GM12891 (cell line): Measurements from ENCODE around the gene HID1.
"Not testable (repeated sequence)": the region's sequence is repeated elsewhere in the genome, so short reads cannot be mapped to it uniquely, and the experiment has no call there.

ENCODE experiments used
- DNase-seq: peaks from one replicate; pipeline ENCODE4 v3.0.0; 2011; ENCODE audit warnings: low spot score; ENCODE audit not compliant: insufficient read length
- FAIRE-seq: peaks from 2 replicates; lab custom pipeline; 2011; peaks lifted over from hg19 to GRCh38; lab: Jason Lieb, UNC
- PAX5 ChIP-seq: IDR thresholded peaks from 2 replicates; pipeline ENCODE4 v1.6.1; 2011; ENCODE audit warnings: low read length, moderate library complexity, mild to moderate bottlenecking; ENCODE audit not compliant: insufficient read depth, severe bottlenecking
- POLR2A ChIP-seq: IDR thresholded peaks from 2 replicates; pipeline ENCODE4 v1.6.1; 2011; ENCODE audit warnings: low read depth, low read length, control low read depth
- POLR2AphosphoS5 ChIP-seq: IDR thresholded peaks from 2 replicates; pipeline ENCODE4 v1.6.1; 2011; ENCODE audit warnings: low read depth, low read length, control low read depth
- POU2F2 ChIP-seq: IDR thresholded peaks from 2 replicates; pipeline ENCODE4 v1.6.1; 2011; ENCODE audit warnings: low read depth, mild to moderate bottlenecking, control low read depth, low read length, moderate library complexity
- SPI1 ChIP-seq: IDR thresholded peaks from 2 replicates; pipeline ENCODE4 v1.6.1; 2011; ENCODE audit warnings: low read depth, low read length, control low read depth
- TAF1 ChIP-seq: IDR thresholded peaks from 2 replicates; pipeline ENCODE4 v1.6.1; 2011; ENCODE audit warnings: low read depth, low read length, control low read depth

The HID1 gene

DNA sequence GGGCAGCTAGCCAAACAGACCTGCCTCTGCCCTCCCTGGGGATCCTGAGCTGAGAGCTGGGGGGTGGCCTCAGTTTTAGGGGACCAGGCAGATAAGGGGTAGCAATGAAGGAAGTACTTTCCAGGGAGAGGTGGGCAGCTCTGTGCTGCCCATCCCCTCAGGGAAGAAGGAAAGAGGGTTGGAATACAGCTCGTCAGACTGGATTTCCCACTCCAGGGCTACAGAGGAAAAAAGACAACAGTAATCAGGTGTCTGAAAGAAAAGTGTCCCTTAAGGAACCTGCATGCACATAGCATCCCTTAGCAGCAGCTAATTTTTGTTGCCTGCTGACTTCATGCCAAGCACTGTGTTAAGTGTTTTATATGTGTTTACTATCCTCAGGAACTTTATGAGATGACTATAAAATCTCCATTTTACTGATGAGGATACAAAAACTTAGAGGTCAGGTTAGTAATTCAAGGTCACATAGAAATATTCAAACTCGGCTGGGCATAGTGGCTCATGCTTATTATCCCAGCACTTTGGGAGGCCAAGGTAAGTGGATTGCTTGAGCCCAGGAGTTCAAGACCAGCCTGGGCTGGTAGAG lies 36.7 kb upstream of the HID1 start:
- no peak for DNase-seq
- FAIRE-seq, result no peak
- TF ChIP-seq TAF1 (no peak), PAX5 (no peak), SPI1 (no peak), POLR2A (no peak), POLR2AphosphoS5 (no peak), POU2F2 (no peak)

DNA sequence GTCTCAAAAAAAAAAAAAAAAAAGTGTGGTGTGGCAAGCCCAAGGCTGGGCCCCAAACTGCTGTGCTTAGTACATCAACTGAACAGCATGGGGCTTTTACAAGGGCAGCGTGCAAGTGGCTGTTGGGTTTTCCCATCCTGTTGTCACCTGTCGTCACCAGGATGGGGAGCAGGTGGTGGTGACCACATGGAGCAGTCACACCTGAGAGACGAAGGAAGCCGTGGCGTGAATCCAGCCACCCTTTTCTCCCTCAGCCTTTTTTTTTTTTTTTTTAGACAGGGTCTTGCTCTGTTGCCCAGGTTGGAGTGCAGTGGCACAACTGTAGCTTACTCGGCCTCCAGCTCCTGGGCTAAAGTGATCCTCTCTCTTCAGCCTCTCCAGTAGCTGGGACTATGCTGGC lies 35.8 kb upstream of the HID1 start:
- TF ChIP-seq PAX5, result no peak
- TF ChIP-seq TAF1, result no peak
- no peak for TF ChIP-seq POLR2A
- TF ChIP-seq POU2F2, result no peak
- TF ChIP-seq SPI1, result no peak
- TF ChIP-seq POLR2AphosphoS5, result no peak
- no peak for DNase-seq
- FAIRE-seq, result no peak

DNA sequence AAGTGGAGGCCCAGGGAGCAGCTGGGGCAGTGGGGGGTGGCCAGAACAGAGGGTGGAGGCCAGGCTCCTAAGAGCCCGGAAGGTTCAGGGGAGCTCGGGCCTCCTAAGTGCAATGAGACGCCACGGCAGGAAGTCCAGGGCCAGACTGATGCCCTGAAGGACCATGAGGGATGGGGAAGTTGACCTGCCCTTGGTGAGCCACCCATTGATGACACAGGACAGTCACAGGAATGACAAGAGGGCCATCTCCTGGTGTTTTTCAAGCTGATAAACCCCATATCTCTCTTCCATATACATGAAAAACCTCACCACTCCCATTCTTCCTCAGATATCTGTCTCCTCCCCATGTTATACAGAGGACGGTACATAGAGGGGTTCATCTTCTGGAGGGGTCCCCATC lies 34.1 kb upstream of the HID1 start:
- FAIRE-seq (no peak), DNase-seq (no peak)
- TF ChIP-seq TAF1, result no peak
- TF ChIP-seq SPI1, result no peak
- no peak for TF ChIP-seq PAX5
- no peak for TF ChIP-seq POLR2AphosphoS5
- no peak for TF ChIP-seq POLR2A
- TF ChIP-seq POU2F2, result no peak

DNA sequence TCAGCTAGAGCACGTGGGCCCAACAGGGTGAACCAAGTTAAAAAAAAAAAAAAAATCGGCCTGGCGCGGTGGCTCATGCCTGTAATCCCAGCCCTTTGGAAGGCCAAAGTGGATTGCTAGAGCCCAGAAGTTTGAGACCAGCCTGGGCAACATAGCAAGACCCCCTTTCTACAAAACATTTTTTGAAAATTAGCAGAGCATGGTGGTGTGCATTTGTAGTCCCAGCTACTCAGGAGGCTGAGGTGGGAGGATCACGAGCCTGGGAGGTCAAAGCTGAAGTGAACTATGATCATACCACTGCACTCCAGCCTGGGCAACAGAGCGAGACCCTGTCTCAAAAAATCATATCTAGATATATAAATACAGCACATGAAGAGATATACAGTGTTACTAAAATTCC lies 33.5 kb upstream of the HID1 start:
- not testable (repeated sequence) for DNase-seq, FAIRE-seq

DNA sequence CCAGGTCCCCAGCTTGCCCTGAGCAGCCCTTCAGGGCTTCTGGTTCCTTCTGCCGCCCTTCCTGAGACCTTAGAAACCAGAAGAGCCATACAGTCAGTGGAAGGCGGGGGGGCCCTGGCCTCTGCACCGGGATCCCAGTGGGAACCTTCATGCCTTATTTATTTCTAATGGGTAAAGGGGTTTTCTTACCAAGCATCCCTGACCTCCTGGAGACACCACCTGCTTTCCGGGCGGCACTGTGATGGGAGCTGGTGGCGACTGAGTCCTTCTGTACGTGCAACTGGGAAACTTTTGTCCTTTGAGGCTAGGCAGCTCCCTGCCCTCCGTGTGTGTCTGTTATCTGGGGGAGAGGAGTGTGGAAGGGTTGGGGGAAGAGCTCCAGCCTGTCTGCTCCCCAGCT lies 32.7 kb upstream of the HID1 start:
- TF ChIP-seq POU2F2 (no peak), SPI1 (no peak), POLR2A (no peak), PAX5 (no peak), POLR2AphosphoS5 (no peak), TAF1 (no peak)
- DNase-seq (no peak), FAIRE-seq (no peak)

DNA sequence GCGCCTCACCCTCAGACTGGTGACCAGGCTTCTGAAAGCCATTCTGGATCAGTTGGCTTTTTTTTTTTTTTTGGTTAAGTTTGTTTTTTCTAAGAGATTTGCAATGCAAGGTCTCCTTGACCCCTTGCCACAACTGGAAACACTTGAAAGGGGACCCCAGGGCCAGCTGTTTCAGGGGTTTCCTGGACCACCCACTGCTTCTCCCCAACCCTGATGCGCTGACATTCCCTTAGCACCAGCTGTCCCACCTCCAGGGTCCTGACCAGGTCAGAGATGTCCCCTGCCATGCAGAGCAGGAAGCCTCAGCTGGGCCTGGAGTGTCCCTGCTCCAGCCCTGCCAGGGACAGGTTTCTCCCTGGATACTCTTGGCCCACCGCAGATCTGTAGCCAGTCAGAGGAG lies 31.8 kb upstream of the HID1 start:
- DNase-seq (no peak), FAIRE-seq (no peak)
- TF ChIP-seq TAF1, result no peak
- TF ChIP-seq POLR2A, result no peak
- TF ChIP-seq PAX5, result no peak
- TF ChIP-seq SPI1, result no peak

DNA sequence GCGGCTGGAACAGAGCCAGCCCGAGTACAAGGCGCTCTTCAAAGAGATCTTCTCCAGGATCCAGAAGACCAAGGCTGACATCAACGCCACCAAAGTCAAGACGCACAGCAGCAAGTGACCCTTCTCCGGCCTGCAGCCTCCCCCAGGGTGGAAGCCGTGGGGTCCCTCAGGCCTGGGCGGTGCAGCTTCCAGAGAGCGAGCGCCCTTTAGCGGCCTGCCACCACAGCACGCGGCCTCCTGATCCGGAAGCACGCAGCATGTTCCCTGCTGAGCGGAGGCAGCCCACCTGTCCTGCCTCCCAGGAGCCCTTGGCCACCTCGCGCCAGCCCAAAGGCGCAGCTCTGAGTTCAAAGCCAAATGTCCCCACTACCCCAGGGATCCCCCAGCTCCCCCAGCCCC lies 31.4 kb upstream of the HID1 start:
- FAIRE-seq (no peak), DNase-seq (no peak)
- TF ChIP-seq POLR2A (no peak), PAX5 (no peak), POLR2AphosphoS5 (no peak), TAF1 (no peak), POU2F2 (no peak), SPI1 (no peak)

DNA sequence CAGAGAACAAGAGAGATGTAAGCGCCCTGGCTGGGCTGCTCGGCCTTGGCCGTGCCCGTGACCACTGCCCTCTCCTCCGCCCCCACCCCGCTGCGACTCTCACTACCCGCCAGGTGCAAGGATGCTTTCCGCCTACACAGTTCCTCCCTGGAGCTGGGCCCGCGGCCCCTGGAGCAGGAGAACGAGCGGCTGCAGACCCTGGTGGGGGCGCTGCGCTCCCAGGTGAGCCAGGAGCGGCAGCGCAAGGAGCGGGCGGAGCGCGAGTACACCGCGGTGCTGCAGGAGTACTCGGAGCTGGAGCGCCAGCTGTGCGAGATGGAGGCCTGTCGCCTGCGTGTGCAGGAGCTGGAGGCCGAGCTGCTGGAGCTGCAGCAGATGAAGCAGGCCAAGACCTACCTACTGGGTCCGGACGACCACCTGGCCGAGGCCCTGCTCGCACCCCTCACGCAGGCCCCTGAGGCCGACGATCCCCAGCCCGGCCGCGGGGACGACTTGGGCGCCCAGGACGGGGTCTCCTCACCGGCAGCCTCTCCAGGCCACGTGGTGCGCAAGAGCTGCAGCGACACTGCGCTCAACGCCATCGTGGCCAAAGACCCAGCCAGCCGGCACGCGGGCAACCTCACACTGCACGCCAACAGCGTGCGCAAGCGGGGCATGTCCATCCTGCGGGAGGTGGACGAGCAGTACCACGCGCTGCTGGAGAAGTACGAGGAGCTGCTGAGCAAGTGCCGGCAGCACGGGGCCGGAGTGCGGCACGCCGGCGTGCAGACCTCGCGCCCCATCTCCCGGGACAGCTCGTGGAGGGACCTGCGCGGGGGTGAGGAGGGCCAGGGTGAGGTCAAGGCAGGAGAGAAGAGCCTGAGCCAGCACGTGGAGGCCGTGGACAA lies 30.8 kb upstream of the HID1 start:
- DNase-seq (no peak), FAIRE-seq (no peak)
- TF ChIP-seq TAF1, result no peak
- no peak for TF ChIP-seq SPI1
- TF ChIP-seq POU2F2, result no peak
- no peak for TF ChIP-seq POLR2A
- no peak for TF ChIP-seq PAX5
- no peak for TF ChIP-seq POLR2AphosphoS5

DNA sequence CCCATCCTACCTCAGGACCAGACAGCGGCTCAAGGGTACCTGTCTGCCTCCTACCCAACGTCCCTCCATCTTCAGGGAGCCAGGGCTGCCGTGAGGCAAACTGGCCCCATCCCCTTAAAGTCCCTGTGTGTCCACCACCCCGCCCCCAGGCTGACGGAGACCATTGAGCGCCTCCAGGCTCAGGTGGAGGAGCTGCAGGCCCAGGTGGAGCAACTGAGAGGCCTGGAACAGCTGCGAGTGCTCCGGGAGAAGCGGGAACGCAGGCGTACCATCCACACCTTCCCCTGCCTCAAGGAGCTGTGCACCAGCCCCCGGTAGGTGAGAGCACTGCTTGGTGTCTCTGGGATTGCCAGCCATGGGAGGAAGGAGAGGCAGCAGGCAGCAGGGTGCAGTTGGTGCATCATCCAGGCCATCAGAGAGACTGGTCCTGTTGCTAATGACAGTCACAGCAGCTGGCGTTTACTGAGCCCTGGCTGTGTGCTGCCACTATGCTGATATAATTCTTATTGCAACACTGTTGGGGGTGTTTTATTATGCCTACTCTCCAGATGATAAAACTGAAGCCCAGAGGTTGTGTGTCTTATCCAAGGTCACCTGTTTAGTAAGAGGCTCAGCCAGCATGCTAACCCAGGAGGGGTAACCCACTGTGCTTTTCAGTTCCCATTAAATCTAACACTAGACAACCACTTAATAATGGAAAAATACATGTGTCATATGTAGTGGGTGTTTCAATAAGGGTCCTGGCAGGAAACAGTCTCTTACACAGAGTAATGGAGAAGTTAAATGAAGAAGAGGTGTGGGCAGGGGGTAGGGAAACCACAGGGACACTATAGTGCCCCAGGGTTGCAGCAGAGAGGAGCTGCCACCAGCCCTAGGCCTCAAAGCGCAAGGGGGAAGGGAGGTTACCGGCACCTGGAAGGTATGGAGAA lies 29.6 kb upstream of the HID1 start:
- DNase-seq (no peak), FAIRE-seq (no peak)
- no peak for TF ChIP-seq POLR2AphosphoS5
- no peak for TF ChIP-seq SPI1
- no peak for TF ChIP-seq PAX5
- TF ChIP-seq TAF1, result no peak
- no peak for TF ChIP-seq POLR2A
- no peak for TF ChIP-seq POU2F2

DNA sequence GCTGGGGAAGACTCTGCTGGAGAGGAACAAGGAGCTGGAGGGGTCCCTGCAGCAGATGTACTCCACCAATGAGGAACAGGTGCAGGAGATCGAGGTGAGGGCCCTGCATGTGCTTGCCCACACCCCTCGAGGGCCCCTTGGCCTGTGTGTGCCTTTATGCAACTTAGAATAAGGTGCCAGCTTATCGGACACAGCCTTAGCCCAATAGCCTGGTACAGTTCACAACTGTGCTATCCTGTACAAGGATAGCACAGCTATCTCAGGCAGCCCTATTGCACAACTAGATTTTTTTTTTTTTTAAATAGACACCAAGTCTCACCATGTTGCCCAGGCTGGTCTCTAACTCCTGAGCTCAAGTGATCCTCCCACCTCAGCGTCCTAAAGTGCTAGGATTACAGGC lies 27.0 kb upstream of the HID1 start:
- no peak for TF ChIP-seq TAF1
- TF ChIP-seq POLR2A, result no peak
- no peak for TF ChIP-seq POU2F2
- TF ChIP-seq SPI1, result no peak
- no peak for TF ChIP-seq POLR2AphosphoS5
- no peak for TF ChIP-seq PAX5
- FAIRE-seq (no peak), DNase-seq (no peak)
